Thoracic aorta (tissue), 2 donors: ENCODE results near the gene GOLGA6A. TPM values are rescaled to one million over a fixed set of nuclear protein-coding genes. Genes with fewer than 3 reads are reported as not detected.
"Not testable (repeated sequence)": the region's sequence is repeated elsewhere in the genome, so short reads cannot be mapped to it uniquely, and the experiment has no call there.

Experiments
- ATAC-seq: fragments of 150-250 bp; one replicate; pipeline ENCODE4 v1.8.0; 2017; ENCODE audit warnings: low read depth; ENCODE audit not compliant: insufficient number of reproducible peaks, low FRiP score
- DNase-seq: peaks from one replicate; pipeline ENCODE4 v3.0.0-alpha.2; 2020; ENCODE audit warnings: low spot score
- H3K27ac ChIP-seq, 2 donors: fragments of 200-600 bp; sonication (generic); 1 replicate in 1 of 2; 2 replicates in 1 of 2; pipeline ENCODE4 v1.5.1; 2016; ENCODE audit warnings: mild to moderate bottlenecking in 2 of 2, moderate library complexity in 2 of 2
- H3K27me3 ChIP-seq: fragments of 200-600 bp; sonication (generic); replicated peaks from 2 replicates; pipeline ENCODE4 v1.6.0; 2016; ENCODE audit warnings: mild to moderate bottlenecking; ENCODE audit not compliant: insufficient read depth
- H3K36me3 ChIP-seq: fragments of 200-600 bp; sonication (generic); one replicate; pipeline ENCODE4 v1.5.1; 2016
- H3K4me1 ChIP-seq, 2 donors: fragments of 200-600 bp; sonication (generic); 1 replicate in 1 of 2; 2 replicates in 1 of 2; pipeline versions ENCODE4 v1.5.1 to v1.6.0; 2016; ENCODE audit warnings: low read depth in 2 of 2, mild to moderate bottlenecking in 1 of 2; ENCODE audit not compliant: control insufficient read depth in 1 of 2
- H3K4me3 ChIP-seq: fragments of 200-600 bp; sonication (generic); 2 replicates; pipeline ENCODE4 v1.5.1; 2016; ENCODE audit warnings: mild to moderate bottlenecking
- H3K9me3 ChIP-seq: fragments of 200-600 bp; sonication (generic); 2 replicates; pipeline ENCODE4 v1.5.1; 2016
- total RNA-seq, 2 donors: library from RNA; depleted of rRNA; stranded (reverse); fragments of >200 nt; gene quantifications; one replicate each; pipeline versions ENCODE4 v1.1.0 to v1.2.3, GENCODE V29; 2016
- TF ChIP-seq, protein P1 (sequence below): fragments of 200-600 bp; sonication (generic); IDR thresholded peaks from one replicate; pipeline ENCODE4 v1.5.1; 2019; ENCODE audit warnings: antibody characterized with exemption

Gene GOLGA6A, protein sequence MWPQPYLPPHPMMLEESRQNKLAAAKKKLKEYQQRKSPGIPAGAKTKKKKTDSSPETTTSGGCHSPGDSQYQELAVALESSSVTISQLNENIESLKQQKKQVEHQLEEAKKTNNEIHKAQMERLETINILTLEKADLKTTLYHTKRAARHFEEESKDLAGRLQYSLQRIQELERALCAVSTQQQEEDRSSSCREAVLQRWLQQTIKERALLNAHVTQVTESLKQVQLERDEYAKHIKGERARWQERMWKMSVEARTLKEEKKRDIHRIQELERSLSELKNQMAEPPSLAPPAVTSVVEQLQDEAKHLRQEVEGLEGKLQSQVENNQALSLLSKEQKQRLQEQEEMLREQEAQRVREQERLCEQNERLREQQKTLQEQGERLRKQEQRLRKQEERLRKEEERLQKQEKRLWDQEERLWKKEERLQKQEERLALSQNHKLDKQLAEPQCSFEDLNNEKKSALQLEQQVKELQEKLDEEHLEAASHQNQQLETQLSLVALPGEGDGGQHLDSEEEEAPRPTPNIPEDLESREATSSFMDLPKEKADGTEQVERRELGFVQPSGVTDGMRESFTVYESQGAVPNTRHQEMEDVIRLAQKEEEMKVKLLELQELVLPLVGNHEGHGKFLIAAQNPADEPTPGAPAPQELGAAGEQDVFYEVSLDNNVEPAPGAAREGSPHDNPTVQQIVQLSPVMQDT
- total RNA-seq: under 1 TPM; 0.14 to 0.42 TPM

DNA sequence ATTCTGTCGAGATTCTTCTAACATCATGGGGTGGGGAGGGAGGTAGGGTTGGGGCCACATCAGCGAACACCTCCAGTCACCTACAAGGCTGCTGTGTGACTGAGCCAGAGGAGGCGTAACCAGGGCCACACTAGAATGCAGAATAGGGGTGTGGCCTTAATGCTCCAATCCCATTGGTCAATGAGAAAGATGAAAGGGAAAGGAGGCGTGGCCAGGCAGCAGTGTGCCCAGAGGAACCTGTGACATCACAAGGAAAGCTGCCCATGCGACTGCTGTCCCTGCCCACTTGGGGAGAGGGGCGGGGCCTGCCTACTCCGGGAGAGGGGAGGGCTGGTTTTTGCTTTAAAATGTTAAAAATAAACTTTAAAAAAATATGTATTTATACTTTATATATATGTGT, at the start of gene GOLGA6A:
Gene GOLGA6A (minus strand): TSS at position 101 of the 400 bp plus-strand sequence. CDS start 41 bp downstream, at position 60.
- not testable (repeated sequence) for ATAC-seq, DNase-seq, H3K27me3 ChIP-seq, H3K4me3 ChIP-seq, H3K4me1 ChIP-seq, H3K9me3 ChIP-seq, H3K36me3 ChIP-seq, H3K27ac ChIP-seq

DNA sequence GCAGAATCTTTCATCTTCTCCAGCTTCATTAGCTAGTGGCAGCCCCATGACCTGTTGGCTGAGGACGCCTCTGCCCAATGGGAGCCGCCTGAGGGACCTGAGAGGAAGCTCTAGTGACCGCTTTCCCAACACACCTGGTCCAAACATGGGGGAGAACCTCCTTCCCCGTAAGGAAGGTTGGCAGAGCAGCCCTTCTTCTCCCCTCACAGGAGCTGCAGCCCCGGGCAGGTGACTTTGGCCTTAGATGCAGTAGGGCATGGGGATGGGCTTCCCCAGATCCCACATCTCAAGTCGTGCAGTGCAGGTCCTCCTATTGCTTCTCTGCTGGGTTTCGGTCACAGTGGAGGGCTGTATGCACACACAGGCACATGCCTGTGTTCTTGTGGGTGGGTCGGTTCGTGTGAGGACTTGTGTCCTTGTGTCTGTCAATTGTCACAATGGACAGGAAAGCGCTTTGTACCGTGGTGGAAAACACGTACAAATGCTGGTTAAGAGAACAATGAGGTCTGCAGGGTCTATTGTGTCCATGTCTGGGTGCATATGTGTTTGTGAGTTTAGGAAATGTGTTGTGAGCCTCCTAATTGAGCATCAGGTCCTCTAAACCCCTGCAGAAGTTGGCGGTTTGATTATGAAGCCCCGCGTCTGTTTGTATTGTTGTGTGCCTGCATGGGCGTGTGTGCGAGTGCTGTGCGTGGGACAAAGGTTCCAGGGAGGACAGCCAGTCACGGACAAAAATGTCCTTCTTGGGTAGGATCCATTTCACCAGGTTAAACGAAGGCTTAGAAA, 49.5 kb upstream of the GOLGA6A start:
- no peak for ATAC-seq
- Histone ChIP-seq H3K27ac (no peak overlapping the region), H3K4me1 (peaks cover 25 to 44% of the 10 kb centered on the region in 2 donors), H3K4me3 (no peak overlapping the region), H3K9me3 (no peaks in the 10 kb centered on the region), H3K36me3 (no peaks in the 10 kb centered on the region), H3K27me3 (peaks cover 45% of the 10 kb centered on the region)
- TF ChIP-seq, protein P1, sequence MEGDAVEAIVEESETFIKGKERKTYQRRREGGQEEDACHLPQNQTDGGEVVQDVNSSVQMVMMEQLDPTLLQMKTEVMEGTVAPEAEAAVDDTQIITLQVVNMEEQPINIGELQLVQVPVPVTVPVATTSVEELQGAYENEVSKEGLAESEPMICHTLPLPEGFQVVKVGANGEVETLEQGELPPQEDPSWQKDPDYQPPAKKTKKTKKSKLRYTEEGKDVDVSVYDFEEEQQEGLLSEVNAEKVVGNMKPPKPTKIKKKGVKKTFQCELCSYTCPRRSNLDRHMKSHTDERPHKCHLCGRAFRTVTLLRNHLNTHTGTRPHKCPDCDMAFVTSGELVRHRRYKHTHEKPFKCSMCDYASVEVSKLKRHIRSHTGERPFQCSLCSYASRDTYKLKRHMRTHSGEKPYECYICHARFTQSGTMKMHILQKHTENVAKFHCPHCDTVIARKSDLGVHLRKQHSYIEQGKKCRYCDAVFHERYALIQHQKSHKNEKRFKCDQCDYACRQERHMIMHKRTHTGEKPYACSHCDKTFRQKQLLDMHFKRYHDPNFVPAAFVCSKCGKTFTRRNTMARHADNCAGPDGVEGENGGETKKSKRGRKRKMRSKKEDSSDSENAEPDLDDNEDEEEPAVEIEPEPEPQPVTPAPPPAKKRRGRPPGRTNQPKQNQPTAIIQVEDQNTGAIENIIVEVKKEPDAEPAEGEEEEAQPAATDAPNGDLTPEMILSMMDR: no peak
- DNase-seq: no peak

DNA sequence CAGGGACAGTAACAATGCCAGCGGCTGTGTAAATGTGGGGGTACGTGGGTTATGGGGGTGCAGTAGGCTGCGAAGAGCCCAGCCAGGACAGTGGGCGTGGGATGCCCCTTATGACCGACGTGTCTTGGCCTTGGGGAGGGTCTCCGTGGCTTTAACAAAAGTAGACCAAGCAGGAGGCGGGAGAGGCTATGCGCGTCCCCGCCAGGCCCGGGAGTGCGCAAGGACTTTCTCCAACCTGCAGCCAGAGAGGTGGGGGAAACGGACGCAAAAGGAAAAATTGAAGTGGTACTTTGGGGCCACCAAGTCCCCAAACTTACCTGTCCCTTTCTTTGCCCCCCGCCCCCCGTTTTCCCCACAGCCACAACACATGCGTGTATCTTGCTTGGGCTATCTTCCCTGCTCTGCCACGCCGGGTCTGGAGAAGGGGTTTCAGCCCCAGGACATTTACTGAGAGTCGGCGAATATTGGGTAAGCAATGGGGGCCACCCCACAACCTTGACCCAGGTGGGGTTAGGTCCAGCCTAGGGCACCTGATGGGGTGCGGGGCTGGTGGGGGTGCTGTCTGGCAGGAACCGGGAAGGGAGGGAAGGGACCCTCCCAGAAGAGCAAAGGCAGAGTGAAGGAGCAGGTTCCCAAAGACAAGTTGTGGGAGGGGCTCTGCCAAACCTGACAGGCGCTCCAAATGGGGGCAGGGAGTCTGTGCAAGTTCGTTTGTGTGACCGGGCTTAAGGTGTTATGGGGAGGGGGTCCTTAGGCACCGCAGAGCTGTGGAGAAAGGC, 48.7 kb upstream of the GOLGA6A start:
- TF ChIP-seq, protein P1: no peak
- peaks cover 23 to 40% of the 10 kb centered on the region in 2 donors for H3K4me1 ChIP-seq
- H3K36me3 ChIP-seq: no peaks in the 10 kb centered on the region
- DNase-seq: no peak
- no peaks in the 10 kb centered on the region for H3K9me3 ChIP-seq
- ATAC-seq: no peak
- H3K27me3 ChIP-seq: peaks cover 45% of the 10 kb centered on the region
- H3K4me3 ChIP-seq: no peak overlapping the region
- no peak overlapping the region for H3K27ac ChIP-seq

DNA sequence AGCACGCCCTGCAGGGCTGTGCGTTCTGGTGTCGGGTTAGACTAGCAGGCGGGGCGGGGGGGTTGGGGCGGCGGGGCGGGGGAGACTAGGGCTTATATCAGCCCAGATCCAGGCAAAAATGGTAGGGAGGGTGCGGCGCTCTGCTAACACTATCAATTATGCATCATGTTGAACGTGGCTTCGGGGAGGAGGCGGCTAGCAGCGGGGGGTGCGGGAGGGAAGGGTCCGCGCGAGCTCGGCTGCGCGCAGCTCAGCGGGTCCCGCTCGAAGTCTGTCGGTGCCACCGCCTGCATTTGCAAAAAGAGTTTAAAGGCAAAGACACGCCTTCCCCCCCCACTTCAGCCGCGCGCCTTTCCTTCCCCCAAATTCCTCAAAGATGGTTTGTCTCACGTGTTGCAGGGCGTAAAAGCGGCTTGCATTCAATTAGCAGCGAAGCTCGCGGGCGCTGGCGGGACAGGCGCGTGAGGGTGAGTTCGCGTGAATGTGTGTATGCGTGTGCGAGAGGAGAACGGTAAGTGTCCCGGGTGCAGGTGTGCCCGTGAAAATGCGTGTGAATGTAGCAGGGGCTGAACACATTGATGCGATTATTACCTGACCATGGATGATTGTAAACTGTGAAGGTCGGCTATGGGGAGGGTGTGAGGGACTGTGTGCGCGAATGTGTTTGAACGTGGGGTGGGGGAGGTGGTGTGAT, 48.0 kb upstream of the GOLGA6A start, which contains the start of gene ISLR2:
Gene ISLR2 (plus strand): TSS at position 432 of the 694 bp plus-strand sequence. CDS start 2,169 bp downstream, outside the sequence.
- peak within 1 kb of the TSS; percentile 39 for H3K4me3 ChIP-seq
- H3K27me3 ChIP-seq: peaks cover 45% of the 10 kb centered on the region
- H3K9me3 ChIP-seq: no peaks in the 10 kb centered on the region
- no peaks in the 10 kb centered on the region for H3K36me3 ChIP-seq
- TF ChIP-seq, protein P1: no peak
- peaks cover 23 to 33% of the 10 kb centered on the region in 2 donors for H3K4me1 ChIP-seq
- ATAC-seq (no peak), DNase-seq (no peak)
- no peak within 1 kb of the TSS for H3K27ac ChIP-seq
